ENCODE measurements around the gene GCH1. TPM values are rescaled to one million over a fixed set of nuclear protein-coding genes. Genes with fewer than 3 reads are reported as not detected.
A peak's percentile ranks its signal among the peaks of the same experiment; 100 is the strongest.

GCH1 gene
- total RNA-seq, 4 donors from 2014 or later, result 6.9 to 13.2 (median 8.1) TPM

DNA sequence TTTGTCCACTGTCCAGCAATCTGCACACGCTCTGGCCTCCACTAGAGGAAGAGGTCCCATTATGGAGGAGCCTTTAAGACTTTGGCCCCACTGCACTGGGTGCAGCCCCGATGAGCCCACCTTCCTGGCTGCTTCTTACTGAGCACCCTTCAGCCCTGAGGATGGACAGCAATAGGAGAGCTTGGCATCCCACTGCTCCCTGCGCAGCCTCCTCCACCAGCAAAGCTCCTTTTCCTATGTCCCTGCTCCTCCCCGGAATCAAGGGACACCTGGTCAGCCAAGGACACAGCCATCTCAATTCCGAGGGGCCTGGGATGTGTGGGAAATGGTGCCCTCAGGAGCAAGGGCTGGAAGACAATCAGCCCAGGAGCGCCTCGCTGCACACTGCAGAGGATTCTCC, 94.7 kb downstream of the GCH1 start:
- Histone ChIP-seq H3K36me3 (no peaks in the 10 kb centered on the region), H3K27me3 (no peaks in the 10 kb centered on the region), H3K4me1 (peaks cover 0 to 13% (median 0%) of the 10 kb centered on the region in 4 donors), H3K9me3 (no peaks in the 10 kb centered on the region), H3K27ac (no peak overlapping the region), H3K4me3 (no peak overlapping the region)
- 76 to 80% methylated on average over 6 to 7 of the region's 7 CpGs for WGBS, 2 donors
- no peak for DNase-seq (ENCODE audit: low spot score in 2 of 2)
- TF ChIP-seq, protein P1, sequence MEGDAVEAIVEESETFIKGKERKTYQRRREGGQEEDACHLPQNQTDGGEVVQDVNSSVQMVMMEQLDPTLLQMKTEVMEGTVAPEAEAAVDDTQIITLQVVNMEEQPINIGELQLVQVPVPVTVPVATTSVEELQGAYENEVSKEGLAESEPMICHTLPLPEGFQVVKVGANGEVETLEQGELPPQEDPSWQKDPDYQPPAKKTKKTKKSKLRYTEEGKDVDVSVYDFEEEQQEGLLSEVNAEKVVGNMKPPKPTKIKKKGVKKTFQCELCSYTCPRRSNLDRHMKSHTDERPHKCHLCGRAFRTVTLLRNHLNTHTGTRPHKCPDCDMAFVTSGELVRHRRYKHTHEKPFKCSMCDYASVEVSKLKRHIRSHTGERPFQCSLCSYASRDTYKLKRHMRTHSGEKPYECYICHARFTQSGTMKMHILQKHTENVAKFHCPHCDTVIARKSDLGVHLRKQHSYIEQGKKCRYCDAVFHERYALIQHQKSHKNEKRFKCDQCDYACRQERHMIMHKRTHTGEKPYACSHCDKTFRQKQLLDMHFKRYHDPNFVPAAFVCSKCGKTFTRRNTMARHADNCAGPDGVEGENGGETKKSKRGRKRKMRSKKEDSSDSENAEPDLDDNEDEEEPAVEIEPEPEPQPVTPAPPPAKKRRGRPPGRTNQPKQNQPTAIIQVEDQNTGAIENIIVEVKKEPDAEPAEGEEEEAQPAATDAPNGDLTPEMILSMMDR (IDR thresholded peaks at IDR 0.05), result no peak
- TF ChIP-seq POLR2A (IDR thresholded peaks at IDR 0.05), result no peak
- no peak for TF ChIP-seq EP300 (IDR thresholded peaks at IDR 0.05)

DNA sequence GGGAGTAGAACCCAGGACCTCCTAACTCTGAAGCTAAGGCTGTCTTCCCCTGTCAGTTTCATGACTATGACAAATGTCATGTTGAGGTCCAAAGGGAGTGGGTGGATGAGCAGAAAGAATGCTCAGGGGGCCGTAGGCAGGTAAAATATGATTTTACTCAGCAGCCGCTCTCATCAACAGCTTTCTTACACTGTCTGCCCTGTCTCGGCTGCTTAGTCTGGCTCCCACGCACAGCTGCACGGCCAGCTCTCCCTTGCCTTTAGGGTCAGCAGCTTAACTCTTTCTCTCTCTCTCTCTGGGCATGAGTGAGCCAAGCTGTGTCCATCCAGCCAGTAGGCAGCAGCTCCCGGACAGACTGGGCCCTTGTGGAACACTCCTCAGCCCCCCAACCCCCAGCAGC, 95.2 kb downstream of the GCH1 start:
- WGBS, 2 donors, result 34 to 44% methylated on average over 6 of the region's 6 CpGs
- peaks cover 0 to 13% (median 0%) of the 10 kb centered on the region in 4 donors for H3K4me1 ChIP-seq
- TF ChIP-seq, protein P1 (IDR thresholded peaks at IDR 0.05), result no peak
- no peak for TF ChIP-seq POLR2A (IDR thresholded peaks at IDR 0.05)
- no peak for TF ChIP-seq EP300 (IDR thresholded peaks at IDR 0.05)
- no peaks in the 10 kb centered on the region for H3K36me3 ChIP-seq
- no peaks in the 10 kb centered on the region for H3K9me3 ChIP-seq
- no peak overlapping the region for H3K4me3 ChIP-seq
- H3K27ac ChIP-seq, result no peak overlapping the region
- H3K27me3 ChIP-seq, result no peaks in the 10 kb centered on the region
- no peak for DNase-seq (ENCODE audit: low spot score in 2 of 2)

- Histone ChIP-seq H3K27me3 (no peaks in the 10 kb centered on the region), H3K4me1 (peaks cover 0 to 13% (median 0%) of the 10 kb centered on the region in 4 donors), H3K27ac (no peak overlapping the region), H3K36me3 (no peaks in the 10 kb centered on the region), H3K4me3 (no peak overlapping the region), H3K9me3 (no peaks in the 10 kb centered on the region)
- WGBS, 2 donors, result 90 to 93% methylated on average over 10 of the region's 10 CpGs
- no peak for DNase-seq (ENCODE audit: low spot score in 2 of 2)
- no peak for TF ChIP-seq POLR2A (IDR thresholded peaks at IDR 0.05)
- no peak for TF ChIP-seq EP300 (IDR thresholded peaks at IDR 0.05)
- TF ChIP-seq, protein P1 (IDR thresholded peaks at IDR 0.05), result no peak
Measured at GRCh38 chr14:54806616-54807015, 96.0 kb downstream of the GCH1 start.

DNA sequence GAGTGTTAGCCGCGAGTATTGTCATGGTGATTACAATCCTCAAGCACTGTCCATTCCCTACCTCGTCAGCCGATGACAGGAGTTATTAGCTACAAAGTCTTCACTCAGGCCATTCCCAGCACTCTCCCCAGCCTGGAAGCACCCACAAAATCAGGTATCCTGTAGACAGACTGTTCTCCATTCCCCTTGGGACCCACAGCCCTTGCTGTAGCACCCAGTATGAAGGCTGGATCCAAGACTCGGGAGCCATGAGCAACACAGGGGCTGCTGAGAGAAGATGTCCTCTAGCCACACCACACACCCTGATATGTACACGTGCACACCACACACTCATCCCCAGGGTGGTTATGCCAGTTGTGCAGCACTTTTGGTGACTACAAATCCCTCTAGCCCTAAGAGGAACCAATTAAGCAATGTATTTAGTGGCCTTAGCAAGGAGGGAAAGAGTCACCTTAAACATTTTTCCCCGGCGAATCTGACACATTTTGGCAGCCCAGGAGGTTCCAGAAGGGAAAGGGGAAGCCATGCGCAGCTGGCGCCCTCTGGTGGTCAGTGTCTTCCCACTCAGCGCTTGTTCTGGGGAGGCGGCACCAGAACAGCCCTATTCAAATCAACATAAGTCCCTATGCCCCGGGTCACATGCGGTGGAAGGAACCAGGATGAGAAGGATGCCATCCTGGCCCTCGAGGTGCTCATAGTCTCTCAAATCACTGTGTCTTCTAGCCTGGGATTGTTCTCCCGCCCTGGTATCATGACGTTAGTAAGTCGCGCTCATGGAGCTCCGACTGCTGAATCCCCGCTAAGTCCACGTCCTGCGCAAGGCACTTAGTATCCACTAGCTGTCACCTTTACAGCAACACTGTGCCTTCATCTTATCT, 96.9 kb downstream of the GCH1 start:
- no peak for TF ChIP-seq POLR2A (IDR thresholded peaks at IDR 0.05)
- TF ChIP-seq, protein P1 (IDR thresholded peaks at IDR 0.05), result peak; percentile 87 to 93 (median 92)
- peak in 1 of 2 donors; percentile 22 for TF ChIP-seq EP300 (IDR thresholded peaks at IDR 0.05)
- no peaks in the 10 kb centered on the region for H3K9me3 ChIP-seq
- no peaks in the 10 kb centered on the region for H3K36me3 ChIP-seq
- peaks cover 0 to 13% (median 0%) of the 10 kb centered on the region in 4 donors for H3K4me1 ChIP-seq
- H3K4me3 ChIP-seq, result peak overlapping the region in 1 of 4 donors; percentile 1
- 42 to 43% methylated on average over 22 to 23 of the region's 23 CpGs for WGBS, 2 donors
- DNase-seq (ENCODE audit: low spot score in 2 of 2), result peak; percentile 70 to 85
- no peak overlapping the region for H3K27ac ChIP-seq
- no peaks in the 10 kb centered on the region for H3K27me3 ChIP-seq

DNA sequence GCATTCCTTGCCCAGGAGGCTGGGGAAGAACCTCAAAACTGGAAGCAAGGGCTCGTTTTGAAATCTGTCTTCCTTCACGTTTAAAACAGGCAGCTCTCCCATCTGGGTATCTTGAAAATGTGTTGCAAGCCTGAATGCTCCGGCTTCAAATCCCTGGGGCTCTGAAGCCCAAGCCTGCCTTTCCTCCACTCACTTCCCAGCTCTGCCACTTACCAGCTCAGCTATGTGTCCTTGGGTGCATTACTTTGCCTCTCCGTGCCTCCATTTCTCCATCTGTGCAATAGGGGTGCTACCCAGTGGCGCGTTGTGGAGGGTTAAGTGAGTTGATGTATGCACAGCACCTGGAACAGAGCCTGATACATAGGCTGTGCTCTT, 97.6 kb downstream of the GCH1 start:
- Histone ChIP-seq H3K9me3 (no peaks in the 10 kb centered on the region), H3K4me3 (no peak overlapping the region), H3K4me1 (peaks cover 0 to 13% (median 0%) of the 10 kb centered on the region in 4 donors), H3K36me3 (no peaks in the 10 kb centered on the region), H3K27me3 (no peaks in the 10 kb centered on the region), H3K27ac (no peak overlapping the region)
- TF ChIP-seq, protein P1 (IDR thresholded peaks at IDR 0.05), result no peak
- no peak for TF ChIP-seq POLR2A (IDR thresholded peaks at IDR 0.05)
- no peak for TF ChIP-seq EP300 (IDR thresholded peaks at IDR 0.05)
- WGBS, 2 donors, result 62 to 64% methylated on average over 6 of the region's 6 CpGs
- DNase-seq (ENCODE audit: low spot score in 2 of 2), result no peak

Measured in tibial nerve (tissue), 4 donors.